Activated CD8-positive, alpha-beta T cell treated with anti-CD3 and anti-CD28 coated beads for 36 hours (primary cell): Measurements from ENCODE around the gene STAC. TPM values are rescaled to one million over a fixed set of nuclear protein-coding genes. Genes with fewer than 3 reads are reported as not detected.

Experiments used
- ATAC-seq: fragments of 200-7000 bp; cut with Tn5 transposase; one replicate; pipeline ENCODE4 v1.10.0; 2021; ENCODE audit warnings: mild to moderate bottlenecking, moderate library complexity
- CTCF ChIA-PET: fragments of 350-600 bp; sonication (Branson Sonifier 250); formaldehyde crosslinking; loops from one replicate; lab custom pipeline; 2021; ENCODE audit warnings: antibody characterized with exemption; lab: Charles Lee
- POLR2A ChIA-PET: fragments of 350-600 bp; sonication (Branson Sonifier 250); formaldehyde crosslinking; loops from one replicate; lab custom pipeline; 2021; ENCODE audit warnings: antibody characterized with exemption; lab: Charles Lee
- DNase-seq: peaks from one replicate; pipeline ENCODE4 v3.0.0-alpha.2; 2020
- H3K27ac Mint-ChIP-seq: one replicate; pipeline ENCODE4 v1.8.0; 2021; ENCODE audit warnings: mild to moderate bottlenecking, mixed read lengths
- H3K27me3 Mint-ChIP-seq: one replicate; pipeline ENCODE4 v1.8.0; 2021; ENCODE audit warnings: mixed read lengths
- H3K36me3 Mint-ChIP-seq: one replicate; pipeline ENCODE4 v1.8.0; 2021; ENCODE audit warnings: low read depth, mixed read lengths
- H3K4me1 Mint-ChIP-seq: one replicate; pipeline ENCODE4 v1.8.0; 2021; ENCODE audit warnings: low read depth, mixed read lengths
- H3K4me3 Mint-ChIP-seq: one replicate; pipeline ENCODE4 v1.8.0; 2021; ENCODE audit warnings: mild to moderate bottlenecking, moderate library complexity, mixed read lengths
- H3K9me3 Mint-ChIP-seq: one replicate; pipeline ENCODE4 v1.8.0; 2021; ENCODE audit warnings: mixed read lengths
- CTCF ChIP-seq: fragments of 200-600 bp; IDR thresholded peaks from one replicate; pipeline ENCODE4 v1.8.0; 2022; ENCODE audit warnings: antibody characterized with exemption, mild to moderate bottlenecking
- intact Hi-C: fragments of 100-400 bp; cut with micrococcal nuclease; formaldehyde crosslinking; loops from one replicate; pipeline ENCODE4 v1.10.0; 2022
- total RNA-seq, 2 experiments: library from RNA; stranded (reverse); gene quantifications; one replicate each; pipeline ENCODE4 v1.2.3, GENCODE V29; 2021

Gene STAC
- total RNA-seq, 2 experiments from 2014 or later, result not detected

- no peaks in the 10 kb centered on the region for H3K9me3 Mint-ChIP-seq
- H3K36me3 Mint-ChIP-seq, result no peaks in the 10 kb centered on the region
- DNase-seq (no peak), ATAC-seq (no peak)
- no peaks in the 10 kb centered on the region for H3K4me1 Mint-ChIP-seq
- ChIA-PET POLR2A (no interaction called here), CTCF (no interaction called here)
- H3K27me3 Mint-ChIP-seq, result peaks cover 4% of the 10 kb centered on the region
- H3K27ac Mint-ChIP-seq, result no peak overlapping the region
- TF ChIP-seq CTCF, result no peak
- intact Hi-C loops, result no loop called here
- H3K4me3 Mint-ChIP-seq, result no peak overlapping the region
These were observed 17.5 kb downstream of the STAC start for GRCh38 chr3:36397841-36398240.

GRCh38 chr3:36399933-36400332 is 19.6 kb downstream of the STAC start:
- Mint-ChIP-seq H3K9me3 (no peaks in the 10 kb centered on the region), H3K27ac (no peak overlapping the region), H3K36me3 (no peaks in the 10 kb centered on the region), H3K4me3 (no peak overlapping the region), H3K27me3 (peaks cover 2% of the 10 kb centered on the region), H3K4me1 (no peaks in the 10 kb centered on the region)
- ChIA-PET POLR2A (no interaction called here), CTCF (no interaction called here)
- no peak for TF ChIP-seq CTCF
- ATAC-seq, result no peak
- no peak for DNase-seq
- intact Hi-C loops, result no loop called here

GRCh38 chr3:36401056-36401455 is 20.8 kb downstream of the STAC start:
- no peak for TF ChIP-seq CTCF
- DNase-seq (no peak), ATAC-seq (no peak)
- no peak overlapping the region for H3K4me3 Mint-ChIP-seq
- H3K27me3 Mint-ChIP-seq, result peaks cover 2% of the 10 kb centered on the region
- no peak overlapping the region for H3K27ac Mint-ChIP-seq
- H3K4me1 Mint-ChIP-seq, result no peaks in the 10 kb centered on the region
- H3K36me3 Mint-ChIP-seq, result no peaks in the 10 kb centered on the region
- ChIA-PET POLR2A (no interaction called here), CTCF (no interaction called here)
- intact Hi-C loops, result no loop called here
- no peaks in the 10 kb centered on the region for H3K9me3 Mint-ChIP-seq

- ATAC-seq (no peak), DNase-seq (no peak)
- POLR2A ChIA-PET, result no interaction called here
- Mint-ChIP-seq H3K27ac (no peak overlapping the region), H3K27me3 (no peaks in the 10 kb centered on the region), H3K4me3 (no peak overlapping the region), H3K9me3 (no peaks in the 10 kb centered on the region), H3K4me1 (no peaks in the 10 kb centered on the region), H3K36me3 (no peaks in the 10 kb centered on the region)
- intact Hi-C loops, result no loop called here
- CTCF ChIA-PET, result no interaction called here
- TF ChIP-seq CTCF, result no peak
These were observed 23.4 kb downstream of the STAC start for GRCh38 chr3:36403661-36404060.

- intact Hi-C loops, result no loop called here
- no peaks in the 10 kb centered on the region for H3K9me3 Mint-ChIP-seq
- CTCF ChIA-PET, result no interaction called here
These were observed 24.9 kb downstream of the STAC start for GRCh38 chr3:36405190-36405589.

More at GRCh38 chr3:36405190-36405589, 24.9 kb downstream of the STAC start:
- Mint-ChIP-seq H3K36me3 (no peaks in the 10 kb centered on the region), H3K27ac (no peak overlapping the region), H3K27me3 (no peaks in the 10 kb centered on the region), H3K4me1 (no peaks in the 10 kb centered on the region), H3K4me3 (no peak overlapping the region)
- POLR2A ChIA-PET, result interaction anchor here (0.6 kb wide), 1 partner anchor 22 kb away, joined by 3 read pairs; no protein-coding TSS in a partner anchor
- no peak for TF ChIP-seq CTCF
- DNase-seq (no peak), ATAC-seq (no peak)
